Hindlimb muscle (tissue), 1 donor: Measurements from ENCODE around the gene OR2M5. TPM values are rescaled to one million over a fixed set of nuclear protein-coding genes. Genes with fewer than 3 reads are reported as not detected.

ENCODE experiments used
- DNase-seq: peaks from one replicate; pipeline ENCODE4 v3.0.0-alpha.2; 2013
- polyA plus RNA-seq: library from polyadenylated mRNA; unstranded; fragments of 120-200 nt; gene quantifications from one replicate; pipeline ENCODE4 v1.2.1, GENCODE V29; 2013; ENCODE audit not compliant: insufficient read length

Gene OR2M5, protein sequence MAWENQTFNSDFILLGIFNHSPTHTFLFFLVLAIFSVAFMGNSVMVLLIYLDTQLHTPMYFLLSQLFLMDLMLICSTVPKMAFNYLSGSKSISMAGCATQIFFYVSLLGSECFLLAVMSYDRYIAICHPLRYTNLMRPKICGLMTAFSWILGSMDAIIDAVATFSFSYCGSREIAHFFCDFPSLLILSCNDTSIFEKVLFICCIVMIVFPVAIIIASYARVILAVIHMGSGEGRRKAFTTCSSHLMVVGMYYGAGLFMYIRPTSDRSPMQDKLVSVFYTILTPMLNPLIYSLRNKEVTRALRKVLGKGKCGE
- polyA plus RNA-seq, result not detected

DNA sequence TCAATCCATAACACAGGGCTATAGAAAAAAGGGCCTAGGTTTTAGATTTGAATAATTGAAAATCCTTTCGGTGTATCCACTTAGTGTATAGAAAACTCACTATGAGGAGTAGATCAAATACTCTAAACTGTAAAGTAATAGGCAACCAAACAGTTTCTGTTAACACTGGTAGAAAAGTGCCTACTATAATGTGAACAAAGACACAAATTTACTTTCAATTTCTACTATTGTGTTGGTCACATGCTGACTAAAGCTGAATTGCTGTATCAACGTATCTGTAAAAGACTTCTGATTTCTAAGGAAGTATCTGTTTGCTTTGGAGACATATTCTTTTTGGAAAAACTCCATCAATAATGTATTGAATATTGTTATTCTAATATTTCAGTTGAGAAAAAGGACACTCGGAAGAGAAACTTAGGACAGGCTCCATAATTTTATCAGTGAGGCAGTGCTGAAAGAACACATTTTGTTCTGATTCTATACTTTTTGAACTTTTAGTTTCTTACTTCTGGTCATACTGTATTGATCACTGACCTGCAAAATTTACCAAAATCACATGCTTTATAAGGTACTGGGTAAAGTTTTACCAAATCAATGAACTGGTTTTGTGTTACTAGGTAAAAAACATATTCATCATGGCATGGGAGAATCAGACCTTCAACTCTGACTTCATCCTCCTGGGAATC lies at the start of gene OR2M5:
TSS of gene OR2M5 (plus strand) at position 636 of the 686 bp plus-strand sequence. CDS start at position 636, 0 bp downstream.
- no peak for DNase-seq

DNA sequence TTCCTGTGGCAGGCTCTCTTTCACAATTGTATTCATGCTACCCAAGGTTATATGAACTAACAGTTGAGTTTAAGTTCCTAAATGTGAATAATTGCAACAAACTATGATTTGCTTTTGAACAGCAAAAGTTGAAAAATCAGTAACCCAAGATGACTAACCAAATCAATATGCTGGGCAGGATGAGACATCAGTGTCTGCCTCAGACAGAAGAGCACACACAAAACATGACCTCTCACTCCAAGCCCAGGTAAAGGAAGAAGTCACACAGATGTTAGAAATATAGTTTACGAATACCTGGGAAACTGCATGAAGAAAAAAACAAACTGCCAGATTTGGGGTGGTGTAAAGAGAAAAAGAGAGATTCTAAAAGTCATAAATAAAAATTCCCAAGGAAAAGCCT lies 46.4 kb upstream of the OR2M5 start:
- DNase-seq, result no peak

DNA sequence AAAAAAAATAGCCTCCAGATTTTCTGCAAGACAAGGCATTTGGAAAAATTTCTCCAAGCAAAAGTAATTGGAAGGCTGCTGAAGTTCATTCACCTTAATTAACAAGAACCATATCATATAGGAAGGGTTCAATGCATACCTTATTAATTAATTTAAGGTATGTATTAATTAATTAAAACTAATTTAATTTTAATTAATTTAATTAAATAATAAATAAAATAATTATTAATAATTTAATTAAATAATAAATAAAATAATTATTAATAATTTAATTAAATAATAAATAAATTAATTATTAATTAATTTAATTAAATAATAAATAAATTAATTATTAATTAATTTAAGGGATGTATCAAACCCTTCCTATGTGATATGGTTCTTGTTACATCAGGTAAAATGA lies 42.1 kb upstream of the OR2M5 start:
- no peak for DNase-seq

DNA sequence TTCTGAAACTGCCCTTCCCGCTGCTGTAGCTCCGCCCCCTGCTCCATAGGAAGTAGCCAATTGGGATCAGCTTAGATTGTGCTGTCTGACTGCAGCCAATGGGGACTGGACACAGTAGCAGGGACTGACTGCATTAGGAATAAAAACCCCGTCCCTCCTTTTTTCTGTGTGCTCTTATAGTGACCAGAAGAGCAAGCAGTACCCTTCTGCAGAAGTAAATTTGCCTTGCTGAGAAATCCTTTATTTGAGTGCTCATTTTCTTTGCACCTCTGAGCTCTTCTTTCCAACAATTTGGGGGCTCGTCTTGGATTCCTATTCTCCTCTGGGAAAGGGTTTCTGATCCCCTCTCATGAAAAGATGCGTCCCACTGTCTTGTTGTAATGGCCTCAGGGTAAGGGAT lies 33.8 kb upstream of the OR2M5 start:
- no peak for DNase-seq

DNA sequence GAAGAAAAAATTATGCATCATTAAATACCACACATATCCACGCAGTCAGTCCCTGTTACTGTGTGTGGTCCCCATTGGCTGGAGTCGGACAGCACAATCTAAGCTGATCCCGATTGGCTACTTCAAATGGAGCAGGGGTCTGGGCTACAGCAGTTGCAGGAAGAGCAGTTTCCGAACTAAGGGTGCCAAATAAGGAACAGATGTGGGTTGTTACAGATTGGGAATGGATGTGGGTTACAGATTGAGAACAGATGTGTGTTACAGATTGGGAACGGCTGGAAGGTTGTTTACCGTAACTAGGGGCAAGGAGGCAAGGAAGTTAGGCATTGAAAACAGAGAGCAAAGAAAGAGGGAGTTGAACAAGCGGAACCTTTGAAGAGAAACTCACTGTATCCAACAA lies 30.1 kb upstream of the OR2M5 start:
- no peak for DNase-seq

DNA sequence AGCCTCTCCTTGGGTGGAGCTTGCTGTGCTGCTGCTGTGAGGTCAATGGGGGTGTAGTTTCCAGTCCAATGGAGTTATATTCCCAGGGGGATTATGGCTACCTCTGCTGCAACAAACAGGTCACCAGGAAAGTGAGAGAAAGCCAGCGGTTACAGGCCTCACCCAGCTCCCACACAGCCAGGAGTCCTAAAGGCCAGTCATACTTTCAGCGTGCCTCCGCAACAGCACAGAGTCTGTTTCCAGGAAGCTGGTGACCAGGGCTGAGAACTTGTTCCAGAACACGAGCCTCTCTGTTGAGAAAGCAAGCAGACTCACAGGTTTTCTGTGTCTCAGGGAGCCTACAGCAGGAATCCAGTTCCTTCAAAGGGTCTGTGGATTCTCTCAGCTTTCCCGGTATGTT lies 17.3 kb upstream of the OR2M5 start:
- no peak for DNase-seq

DNA sequence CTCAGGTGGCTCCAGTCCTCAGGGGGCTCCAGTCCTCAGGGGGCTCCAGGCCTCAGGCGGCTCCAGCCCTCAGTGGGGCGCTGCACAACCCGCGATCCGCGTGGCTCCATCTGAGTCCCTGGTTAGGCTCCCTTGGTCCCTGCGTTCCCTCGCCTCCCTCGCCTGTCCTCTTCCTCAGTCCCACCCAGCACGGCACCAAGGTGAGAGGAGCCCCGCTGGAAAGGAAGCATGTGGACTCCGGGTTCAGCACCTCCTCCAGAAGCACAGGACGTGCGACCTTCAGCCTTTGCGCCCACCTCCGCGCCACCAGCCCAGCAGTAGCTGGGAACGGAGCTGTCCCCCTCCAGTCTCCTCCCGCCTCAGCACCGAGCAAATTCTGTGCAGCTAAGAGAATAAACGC lies 8.1 kb upstream of the OR2M5 start:
- DNase-seq, result no peak

DNA sequence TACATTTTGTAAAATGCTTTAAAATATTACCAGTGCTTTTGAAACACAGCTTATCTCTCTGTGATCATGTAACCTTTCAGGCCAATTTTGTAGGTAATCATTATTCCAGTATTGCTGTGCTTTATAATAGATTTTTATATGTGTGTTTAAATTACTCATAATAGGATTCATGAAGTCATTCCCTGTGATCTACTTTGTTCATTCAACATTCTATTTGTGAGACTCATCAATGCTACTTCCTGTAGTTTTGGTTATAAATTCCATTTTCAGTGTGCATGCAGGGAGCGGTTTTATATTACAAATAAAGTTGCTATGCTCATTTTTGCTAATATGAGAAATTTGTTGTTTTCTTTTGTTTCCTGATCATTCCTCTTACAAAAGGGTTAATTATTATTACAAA lies 4.1 kb upstream of the OR2M5 start:
- DNase-seq, result no peak

DNA sequence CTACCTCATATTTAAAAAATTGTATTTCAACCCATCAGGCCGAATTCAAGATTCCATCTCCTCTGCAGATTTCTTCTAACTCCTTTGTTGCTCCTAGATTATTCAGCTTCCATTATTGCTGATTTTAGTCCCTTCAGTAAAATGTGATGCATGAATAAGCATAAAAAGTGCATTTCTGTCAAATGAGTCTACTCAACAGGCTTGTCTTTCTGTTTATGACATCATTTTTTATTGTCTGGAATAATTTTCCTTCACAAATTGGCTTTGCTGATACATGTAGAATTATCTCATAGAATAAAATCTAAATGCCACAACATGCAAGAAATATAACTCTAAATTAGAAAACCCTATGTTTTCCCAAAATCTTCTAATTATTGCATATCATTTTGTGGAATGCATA lies 1.6 kb upstream of the OR2M5 start:
- no peak for DNase-seq

DNA sequence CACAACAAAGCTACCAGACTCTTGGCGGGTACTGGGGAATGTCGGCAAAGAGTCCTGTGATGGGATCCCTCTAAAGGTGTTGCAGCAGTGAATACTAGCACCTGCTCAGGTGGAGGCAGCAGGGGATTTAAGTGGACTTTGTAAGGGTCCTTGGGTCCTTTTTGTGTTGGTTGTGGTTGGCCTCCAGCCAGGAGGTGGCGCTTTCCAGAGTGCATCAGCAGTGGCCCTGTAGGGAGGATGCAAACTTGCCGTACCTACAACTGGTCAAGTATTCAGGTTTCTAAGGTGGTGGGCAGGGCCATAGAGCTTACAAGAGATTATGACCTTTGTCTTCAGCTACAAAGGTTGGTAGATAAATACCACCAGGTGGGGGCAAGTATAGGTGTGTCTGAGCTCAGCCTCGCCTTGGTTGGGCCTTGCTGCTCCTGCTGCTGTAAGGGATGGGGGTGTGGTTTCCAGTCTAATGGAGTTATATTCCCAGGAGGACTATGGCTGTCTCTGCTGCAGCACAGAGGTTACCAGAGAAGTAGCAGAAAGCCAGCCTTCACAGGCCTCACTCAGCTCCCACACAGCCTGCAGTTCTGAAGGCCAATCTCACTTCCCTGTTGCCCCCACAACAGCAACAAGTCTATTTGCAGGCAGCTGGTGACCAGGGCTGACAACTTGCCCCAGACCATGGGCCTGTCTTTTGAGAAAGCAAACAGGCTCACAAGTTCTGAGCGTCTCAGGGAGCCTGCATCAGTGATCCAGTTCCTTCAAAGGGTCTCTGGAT lies 7.3 kb downstream of the OR2M5 start:
- no peak for DNase-seq

DNA sequence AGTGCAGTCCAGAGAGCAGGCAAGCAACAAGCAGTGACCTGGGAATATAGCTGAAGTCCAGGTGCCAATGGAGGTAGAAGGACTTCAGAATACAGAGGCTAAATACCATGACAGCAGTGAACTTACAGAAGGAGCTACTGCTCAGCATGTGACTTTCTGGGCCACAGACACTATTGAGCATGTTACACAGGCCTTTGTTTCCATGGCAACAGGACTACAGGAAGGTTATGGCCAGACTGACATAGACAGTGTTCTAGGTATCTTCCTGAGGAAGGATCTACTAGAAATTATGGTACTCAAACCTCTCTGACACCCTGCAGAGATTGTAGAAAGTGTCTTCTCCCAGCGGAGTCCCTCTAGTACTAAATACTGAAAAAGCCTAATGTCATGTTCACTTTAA lies 11.0 kb downstream of the OR2M5 start:
- no peak for DNase-seq

DNA sequence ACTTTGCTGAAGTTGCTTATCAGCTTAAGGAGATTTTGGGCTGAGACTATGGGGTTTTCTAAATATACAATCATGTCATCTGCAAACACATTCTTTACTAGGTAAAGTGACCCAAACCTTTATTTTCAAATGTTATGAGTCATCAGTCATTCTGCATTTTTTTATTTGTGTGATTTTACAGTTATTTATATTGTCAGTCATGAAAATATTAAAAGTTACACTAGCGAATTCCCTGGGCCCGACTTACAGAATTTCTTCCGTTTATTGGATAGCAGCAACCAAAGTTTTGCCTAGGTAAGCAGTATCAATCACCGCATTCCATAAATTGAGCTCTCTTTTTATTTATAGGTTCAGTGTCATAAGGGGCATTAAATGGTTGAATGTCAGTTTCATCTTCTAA lies 13.8 kb downstream of the OR2M5 start:
- no peak for DNase-seq

DNA sequence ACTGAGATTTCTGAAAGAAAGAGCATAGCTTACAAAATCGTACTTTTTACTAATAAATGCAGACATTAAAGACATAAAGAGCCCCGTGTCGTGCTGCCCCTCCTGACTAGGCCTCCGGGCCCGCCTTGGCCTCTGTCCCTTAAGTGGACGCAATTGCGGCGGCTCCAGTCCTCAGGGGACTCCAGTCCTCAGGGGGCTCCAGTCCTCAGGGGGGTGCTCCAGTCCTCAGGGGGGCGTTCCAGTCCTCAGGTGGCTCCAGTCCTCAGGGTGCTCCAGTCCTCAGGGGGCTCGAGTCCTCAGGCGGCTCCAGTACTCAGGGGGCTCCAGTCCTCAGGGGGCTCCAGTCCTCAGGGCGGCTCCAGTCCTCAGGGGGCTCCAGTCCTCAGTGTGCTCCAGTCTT lies 19.1 kb downstream of the OR2M5 start:
- no peak for DNase-seq

DNA sequence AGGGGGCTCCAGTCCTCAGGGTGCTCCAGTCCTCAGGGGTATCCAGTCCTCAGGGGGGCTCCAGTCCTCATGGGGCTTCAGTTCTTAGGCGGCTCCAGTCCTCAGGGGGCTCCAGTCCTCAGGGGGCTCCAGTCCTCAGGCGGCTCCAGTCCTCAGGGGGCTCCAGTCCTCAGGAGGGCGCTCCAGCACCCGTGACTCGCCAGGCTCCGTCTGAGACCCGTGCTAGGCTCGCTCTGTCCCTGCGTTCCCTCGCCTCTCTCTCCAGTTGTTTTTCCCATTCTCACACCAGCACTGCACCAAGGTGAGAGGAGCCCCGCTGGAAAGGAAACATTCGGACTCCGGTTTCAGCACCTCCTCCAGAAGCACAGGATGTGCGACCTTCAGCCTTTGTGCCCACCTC lies 20.2 kb downstream of the OR2M5 start:
- no peak for DNase-seq

DNA sequence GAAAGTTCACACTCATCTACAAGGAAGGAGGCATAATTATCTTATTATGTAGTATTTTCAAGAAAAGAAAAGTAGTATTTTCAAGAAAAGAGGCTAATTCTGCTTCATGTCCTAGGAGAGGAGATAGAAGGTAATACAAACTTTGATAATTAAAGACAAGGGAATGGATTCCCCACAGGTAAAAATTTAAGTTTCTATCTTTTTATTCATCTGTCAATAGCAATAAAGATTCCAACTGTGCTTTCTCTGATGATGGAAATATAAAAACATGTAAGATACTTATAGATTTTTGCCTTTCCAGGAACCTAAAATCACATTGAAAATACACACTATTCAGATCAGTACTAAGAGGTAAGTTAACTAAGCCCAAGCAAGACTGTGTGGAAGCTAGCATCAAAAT lies 29.6 kb downstream of the OR2M5 start, which contains the start of gene OR2M2:
TSS of gene OR2M2 (plus strand) at position 301 of the 400 bp plus-strand sequence. CDS start 5,165 bp downstream, outside the sequence.
- DNase-seq, result no peak

DNA sequence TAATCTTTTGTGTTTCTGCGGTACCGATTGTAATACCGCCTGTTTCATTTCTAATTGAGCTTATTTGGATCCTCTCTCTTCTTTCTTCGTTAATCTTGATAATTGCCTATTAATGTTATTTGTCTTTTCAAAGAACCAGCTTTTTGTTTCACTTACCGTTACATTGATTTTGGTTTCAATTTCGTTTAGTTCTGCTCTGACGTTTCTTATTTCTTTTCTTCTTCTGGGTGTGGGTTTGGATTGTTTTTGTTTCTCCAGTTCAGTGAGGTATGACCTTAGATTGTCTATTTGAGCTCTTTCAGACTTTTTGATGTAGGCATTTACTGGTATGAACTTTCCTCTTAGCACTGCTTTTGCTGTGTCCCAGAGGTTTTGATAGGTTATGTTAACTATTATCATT lies 39.0 kb downstream of the OR2M5 start:
- no peak for DNase-seq

DNA sequence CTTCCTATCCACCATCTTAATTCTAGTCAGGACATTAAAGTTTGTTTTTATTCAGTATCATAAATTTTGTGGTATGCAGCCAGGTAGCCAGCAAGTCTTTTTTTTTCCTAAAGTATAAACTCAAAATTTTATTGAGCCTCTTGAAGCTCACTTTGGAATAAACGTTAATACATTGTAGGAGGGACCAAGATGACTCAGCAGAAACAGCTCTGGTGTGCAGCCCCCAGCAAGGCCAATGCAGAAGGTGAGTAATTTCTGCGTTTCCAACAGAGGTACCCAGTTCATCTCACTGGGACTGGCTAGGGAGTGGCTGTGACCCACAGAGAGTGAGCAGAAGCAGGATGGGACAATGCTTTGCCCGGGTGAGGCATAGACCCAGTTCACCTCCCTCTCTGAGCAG lies 42.4 kb downstream of the OR2M5 start:
- DNase-seq, result no peak

DNA sequence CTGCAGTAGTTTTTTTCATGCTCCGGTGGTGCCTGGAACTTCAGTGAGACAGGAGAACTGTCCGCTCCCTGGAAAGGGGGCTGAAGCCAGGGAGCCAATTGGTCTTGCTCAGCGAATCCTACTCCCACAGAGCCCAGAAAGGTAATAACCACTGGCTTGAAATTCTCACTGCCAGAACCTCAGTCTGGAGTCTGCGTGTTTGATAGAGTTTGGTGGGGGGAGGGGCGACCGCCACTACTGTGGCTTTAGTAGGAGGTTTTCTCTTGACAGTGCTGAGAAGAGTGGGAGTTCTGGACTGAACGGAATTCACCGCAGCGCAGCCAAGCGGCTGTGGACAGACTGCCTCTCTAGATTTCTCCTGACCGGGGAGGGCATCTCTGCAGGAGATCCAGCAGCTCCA lies 44.1 kb downstream of the OR2M5 start:
- DNase-seq, result no peak

DNA sequence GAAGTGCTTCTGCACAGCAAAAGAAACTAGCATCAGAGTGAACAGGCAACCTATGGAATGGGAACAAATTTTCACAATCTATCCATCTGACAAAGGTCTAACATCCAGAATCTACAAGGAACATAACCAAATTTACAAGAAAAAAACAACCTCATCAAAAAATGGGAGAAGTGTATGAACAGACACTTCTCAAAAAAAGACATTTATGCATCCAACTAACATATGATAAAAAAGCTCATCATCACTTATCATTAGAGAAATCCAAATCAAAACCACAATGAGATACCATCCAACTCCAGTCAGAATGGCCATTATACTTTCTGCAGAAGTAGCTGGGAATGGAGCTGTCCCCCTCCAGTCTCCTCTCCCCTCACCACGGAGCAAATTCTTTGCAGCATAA lies 49.2 kb downstream of the OR2M5 start:
- no peak for DNase-seq
